HG03460 (cell line): ENCODE measurements around the gene BCL11A.

Experiments used
- ATAC-seq: cut with Tn5 transposase; IDR thresholded peaks from one replicate; pipeline ENCODE4 v1.9.1; 2021; ENCODE audit not compliant: unreplicated experiment

Gene BCL11A

DNA sequence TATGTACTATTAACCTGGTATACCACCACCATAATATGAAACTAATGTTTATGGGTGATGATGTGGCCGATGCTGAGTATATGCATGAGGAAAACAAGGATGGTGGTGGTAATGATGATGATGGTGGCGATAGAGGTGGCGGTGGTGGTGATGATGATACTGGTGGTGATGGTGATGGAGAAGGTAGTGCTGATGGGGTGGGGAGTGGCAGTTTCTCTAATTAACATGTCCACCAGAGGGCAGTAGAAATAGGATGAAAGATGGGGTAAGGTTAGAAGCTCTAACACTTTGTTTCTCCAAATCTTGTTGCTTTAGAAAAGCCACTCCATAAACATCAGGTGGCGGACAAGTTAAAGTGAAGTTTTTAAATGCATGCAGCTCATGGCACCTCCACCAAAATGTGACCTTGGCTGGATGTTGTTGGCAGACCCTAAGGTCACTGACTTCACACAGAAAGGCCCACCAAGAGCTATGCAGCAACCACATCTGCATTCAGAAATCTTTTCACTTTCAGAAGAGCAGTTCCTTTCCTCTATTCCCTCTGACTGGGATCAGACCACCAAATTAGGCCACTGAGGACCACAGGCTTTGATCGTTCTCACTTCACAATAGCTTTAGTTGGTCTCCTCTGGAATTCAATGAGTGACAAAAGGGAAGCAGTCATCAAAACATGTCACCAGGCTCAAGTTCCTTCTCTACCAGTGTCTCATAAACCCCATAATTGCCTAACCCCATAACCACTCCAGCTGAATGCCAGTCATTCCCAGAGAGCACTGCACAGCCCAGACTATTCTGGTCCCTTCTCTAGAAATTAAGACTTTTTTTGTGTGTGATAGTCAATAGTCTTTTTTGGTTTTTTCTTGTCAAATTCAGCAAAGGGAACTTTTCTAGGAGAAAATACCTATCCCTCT, 7.5 kb upstream of the BCL11A start:
- ATAC-seq, result no peak

DNA sequence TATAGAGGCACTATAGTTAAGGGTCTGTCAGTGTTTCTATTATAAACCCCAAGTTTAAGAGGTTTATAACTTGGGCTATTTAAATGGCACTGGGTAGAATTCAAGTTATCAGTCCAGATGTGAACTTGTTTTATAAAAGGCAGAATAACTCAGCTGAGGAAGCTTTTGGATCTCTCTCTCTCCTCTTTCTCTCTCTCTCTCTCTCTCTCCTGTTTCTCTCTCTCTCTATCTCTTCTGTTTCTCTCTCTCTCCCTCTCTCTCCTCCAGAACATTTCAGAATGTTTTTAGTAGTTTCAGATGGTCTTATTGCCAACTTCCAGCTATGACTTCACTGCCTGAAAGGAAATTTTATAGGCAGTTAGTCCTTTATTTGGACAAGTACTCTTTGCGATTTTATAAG, 6.4 kb upstream of the BCL11A start:
- ATAC-seq, result no peak

DNA sequence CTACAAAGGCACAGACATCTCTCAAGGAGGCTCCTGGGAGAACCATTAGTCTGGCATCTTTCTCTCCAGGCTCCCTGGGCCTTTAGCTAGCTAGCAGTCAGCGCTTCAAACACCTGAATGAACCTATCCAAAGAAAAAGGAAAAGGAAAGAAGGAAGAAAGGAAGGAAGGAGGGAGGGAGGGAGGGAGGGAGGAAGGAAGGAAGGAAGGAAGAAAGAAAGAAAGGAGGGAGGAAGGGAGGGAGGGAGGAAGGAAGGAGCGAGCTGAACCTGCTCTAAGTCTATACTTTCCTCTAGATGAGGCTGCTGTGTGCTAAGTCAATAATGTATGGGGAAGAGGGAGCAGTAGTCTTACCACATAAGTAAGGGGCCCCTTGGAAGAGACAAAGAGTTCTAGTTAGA, 5.1 kb upstream of the BCL11A start:
- no peak for ATAC-seq

DNA sequence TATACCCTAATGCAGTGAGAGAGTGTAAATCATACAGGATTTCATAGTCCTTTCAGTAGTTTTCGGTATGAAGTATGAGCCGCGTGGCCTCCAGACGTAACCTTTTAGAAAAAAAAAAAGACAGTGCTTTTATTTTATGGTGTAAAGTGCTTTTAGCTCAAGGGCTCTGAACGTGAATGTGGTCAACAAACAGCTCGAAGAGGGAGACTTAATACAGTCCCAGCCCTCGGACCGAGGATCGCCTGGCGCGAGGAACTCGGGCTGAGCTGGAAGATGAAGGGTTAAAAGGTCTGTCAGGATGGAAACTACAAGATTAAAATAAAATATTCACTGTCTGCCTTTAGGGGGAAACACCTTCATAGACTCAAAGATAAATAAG, 4.0 kb upstream of the BCL11A start:
- ATAC-seq, result no peak

DNA sequence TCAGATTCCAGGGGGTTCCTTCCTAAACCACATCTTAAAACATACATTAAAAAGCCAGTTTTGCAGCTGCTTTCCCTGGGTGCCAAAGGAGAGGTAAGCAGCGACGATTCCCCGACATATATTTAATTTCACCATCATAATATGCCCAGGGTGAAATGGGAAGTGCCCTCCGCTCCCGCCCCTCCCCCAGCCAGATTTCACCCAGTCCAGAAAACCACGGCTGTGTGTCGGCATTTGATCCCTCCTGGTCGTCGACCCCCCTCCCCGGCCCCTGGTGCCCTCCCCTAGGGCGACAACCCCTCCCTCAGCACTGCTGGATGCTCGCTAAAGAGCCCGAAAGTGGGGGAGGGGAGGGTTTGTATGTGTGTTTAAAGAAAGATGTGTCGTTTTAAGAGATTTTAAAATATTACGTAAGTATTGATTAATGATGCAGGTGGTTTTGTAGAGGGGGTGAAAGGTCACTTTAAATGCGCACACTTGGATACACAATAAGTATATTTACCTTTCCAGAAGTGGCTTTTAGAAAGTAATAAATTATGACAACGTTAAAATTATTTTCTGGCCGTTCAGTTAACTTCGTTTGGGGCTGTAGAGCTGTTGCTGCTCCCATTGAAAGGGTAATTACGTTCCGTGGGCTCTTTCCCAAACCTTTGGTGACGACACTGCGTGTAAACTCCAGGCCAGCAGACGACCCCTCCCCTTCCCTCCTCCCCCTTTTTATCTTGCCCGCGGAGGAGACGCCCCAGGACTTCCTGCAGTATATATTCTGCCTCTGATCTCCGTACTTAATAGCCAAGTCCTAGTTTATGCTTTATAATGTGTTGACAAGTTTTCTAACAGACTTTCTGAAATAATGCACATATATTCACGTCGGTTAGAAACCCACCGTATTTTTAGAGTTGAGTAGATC, 3.4 kb upstream of the BCL11A start:
- no peak for ATAC-seq

DNA sequence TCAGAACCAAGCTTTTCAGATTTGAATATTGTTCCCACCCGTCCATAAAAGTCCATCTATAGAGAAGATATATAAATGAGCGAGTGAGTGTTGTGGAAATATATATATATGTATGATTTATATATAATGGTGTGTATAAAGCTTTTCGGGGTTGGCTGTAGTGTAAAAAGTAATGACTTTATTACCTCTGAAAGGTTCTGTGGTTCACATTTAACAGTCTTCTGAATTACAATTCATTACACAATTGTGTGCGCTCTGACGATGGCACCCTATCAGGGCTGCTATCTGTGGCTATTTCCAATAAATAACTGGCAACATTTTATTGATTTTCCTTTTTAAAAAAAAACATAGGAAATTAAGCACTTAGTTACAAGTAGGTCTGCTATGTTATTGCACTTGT, 2.7 kb upstream of the BCL11A start:
- ATAC-seq, result no peak

DNA sequence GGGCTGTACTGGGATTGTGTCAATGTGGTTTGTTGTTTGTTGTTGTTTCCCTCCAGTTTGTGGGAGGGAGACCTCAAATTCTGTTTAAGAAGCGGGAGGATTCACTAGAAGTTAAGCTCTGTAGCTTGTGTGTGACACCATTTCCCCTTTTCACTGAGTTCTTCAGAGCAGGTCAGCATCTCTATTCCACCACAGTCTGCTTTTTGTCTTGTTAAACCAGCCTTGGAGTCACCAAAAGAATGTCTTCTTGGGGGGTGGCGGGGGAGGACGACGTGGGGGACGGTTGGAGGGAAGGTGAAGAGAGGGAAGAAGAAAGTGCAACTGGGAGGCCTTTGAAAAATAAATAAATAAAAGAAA, 2.3 kb upstream of the BCL11A start:
- peak; percentile 7 for ATAC-seq

DNA sequence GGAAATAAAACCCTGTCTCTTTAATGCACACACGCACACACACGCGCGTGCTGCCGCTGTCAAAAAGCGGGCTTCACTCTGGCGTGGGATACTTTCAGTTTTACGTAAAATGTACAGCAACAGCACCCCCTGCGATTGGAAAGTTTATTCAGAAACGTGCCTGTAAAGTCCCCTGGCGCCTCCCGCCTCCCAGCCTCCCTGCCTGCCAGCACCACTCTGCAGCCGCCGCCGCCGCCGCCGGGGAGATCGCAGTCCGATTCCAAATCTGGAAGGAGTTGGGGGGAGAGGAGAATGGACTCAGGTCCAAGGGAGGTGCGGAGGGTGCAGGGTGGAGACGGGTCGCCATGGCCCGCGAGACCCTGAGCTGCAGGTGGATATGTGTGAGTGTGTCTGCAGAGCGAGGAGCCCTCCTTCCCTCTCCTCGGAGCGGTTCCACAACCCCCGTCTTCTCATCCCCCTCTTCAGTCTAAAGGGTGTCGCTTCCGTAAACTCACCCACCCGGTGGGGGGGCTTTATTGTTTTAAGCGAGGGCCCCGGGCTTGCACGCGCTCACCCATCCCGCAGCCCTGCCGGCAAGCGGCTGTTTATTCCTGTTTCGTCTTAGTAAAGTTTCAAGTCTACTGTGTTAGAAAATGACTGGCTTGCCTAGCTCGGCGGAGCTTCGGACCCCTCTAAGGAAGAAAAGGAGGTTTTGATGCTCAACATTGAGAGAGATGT, 1.8 kb upstream of the BCL11A start:
- peak; percentile 35 for ATAC-seq

DNA sequence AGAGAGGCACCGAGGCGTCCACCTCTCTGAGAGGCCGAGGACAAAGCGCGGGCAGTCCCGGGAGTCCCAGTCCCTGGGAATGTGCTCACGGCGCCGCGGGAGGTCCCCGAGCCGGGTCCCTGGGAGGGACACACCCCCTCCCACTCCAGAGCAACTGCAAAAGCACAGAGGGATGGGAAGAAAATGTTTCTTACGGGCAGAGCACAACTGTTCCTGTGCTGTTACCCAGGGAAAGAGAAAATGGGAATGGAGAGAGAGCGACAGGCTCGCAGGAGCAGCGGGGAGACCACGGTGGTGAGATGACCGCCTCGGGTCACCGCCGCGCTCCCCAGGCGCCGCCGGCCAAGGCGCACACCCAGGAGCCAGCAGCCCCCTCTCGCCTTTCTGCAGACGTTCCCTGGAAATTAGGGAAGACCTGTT, 1.2 kb upstream of the BCL11A start:
- ATAC-seq, result peak; percentile 1

DNA sequence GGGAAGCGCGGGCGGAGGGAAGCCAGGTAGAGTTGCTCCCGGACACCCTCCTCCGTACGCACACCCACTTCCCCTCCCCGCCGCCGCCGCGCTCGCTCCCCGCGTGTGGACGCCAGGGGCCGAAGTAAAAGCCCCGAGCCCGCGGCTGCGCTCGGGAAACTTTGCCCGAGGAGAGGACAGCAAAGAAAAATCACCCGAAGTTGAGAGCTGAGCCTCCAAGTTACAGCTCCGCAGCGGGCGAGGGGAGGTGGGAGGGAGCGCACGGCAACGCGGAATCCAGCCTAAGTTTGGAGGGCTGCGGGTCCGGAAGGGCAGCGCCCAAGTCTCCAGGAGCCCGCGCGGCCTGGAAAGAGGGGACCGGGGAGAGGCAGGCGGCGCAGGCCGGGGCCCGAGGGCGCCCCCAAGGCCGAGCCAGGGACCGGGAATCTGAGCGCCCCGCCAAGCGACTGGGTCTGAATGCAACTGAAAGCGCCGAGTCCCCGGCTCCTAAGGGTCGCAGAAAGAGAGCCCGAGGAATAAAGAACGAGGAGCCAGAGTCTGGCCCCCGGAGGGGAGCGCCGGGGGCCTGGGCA, 706 bp upstream of the BCL11A start:
- no peak for ATAC-seq

DNA sequence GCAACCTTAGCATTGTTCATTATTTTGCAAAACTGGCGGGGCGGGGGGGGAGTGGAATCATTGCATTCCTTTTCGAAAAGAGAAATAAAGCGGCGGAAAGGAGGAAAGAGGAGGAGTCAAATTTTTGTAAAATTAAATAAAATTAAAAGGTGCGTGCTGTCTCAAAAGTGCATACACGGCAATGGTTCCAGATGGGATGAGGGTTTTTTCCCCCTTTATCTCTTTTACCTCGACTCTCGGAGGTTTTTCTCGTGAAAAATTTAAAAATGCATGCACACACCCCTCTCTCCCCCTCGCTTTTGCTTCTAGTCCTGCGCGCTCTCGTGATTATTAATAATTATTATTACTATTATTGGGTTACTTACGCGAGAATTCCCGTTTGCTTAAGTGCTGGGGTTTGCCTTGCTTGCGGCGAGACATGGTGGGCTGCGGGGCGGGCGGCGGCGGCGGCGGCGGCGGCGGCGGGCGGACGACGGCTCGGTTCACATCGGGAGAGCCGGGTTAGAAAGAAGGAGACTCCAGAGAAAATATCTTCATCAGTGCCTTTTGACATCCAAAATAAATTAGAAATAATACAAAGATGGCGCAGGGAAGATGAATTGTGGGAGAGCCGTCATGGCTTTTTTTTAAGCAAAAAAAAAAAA, 481 bp downstream of the BCL11A start:
- no peak for ATAC-seq

DNA sequence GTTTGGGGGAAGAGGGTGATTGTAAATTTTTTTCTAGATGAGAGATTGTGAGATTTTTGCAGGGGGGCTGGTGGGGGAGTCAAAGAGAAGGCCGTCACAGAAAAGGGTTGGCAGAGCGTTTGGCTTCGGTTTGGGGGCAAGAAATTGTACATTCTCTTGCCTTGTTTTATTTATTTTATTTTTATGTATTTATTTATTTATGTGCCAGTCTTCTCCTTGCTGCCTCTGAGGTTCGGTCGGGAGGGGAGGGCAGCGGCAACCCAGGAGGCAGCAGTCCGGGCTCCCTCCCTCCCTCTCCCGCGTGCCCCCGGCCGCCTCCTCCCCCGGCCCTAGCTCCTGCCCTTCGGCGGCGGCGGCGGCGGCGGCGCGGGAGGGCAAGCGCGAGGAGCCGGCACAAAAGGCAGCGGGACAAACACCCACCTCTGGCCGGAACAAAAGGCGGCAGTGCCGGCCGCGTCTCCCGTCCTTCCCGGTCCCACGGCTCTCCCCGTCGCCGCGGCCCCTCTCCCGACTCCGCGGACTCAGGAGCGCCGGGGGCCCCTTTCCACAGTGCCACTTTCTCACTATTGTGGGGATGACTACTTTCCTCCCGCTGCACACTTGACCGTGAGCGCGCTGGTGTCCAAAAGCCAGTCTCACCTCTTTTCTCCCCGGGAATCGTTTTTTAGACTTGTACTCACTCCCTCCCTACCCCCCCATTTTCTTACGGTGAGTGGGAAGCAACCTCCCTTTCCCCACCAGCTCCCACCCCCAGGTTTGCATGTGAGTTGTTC, 1.2 kb downstream of the BCL11A start:
- ATAC-seq, result no peak

DNA sequence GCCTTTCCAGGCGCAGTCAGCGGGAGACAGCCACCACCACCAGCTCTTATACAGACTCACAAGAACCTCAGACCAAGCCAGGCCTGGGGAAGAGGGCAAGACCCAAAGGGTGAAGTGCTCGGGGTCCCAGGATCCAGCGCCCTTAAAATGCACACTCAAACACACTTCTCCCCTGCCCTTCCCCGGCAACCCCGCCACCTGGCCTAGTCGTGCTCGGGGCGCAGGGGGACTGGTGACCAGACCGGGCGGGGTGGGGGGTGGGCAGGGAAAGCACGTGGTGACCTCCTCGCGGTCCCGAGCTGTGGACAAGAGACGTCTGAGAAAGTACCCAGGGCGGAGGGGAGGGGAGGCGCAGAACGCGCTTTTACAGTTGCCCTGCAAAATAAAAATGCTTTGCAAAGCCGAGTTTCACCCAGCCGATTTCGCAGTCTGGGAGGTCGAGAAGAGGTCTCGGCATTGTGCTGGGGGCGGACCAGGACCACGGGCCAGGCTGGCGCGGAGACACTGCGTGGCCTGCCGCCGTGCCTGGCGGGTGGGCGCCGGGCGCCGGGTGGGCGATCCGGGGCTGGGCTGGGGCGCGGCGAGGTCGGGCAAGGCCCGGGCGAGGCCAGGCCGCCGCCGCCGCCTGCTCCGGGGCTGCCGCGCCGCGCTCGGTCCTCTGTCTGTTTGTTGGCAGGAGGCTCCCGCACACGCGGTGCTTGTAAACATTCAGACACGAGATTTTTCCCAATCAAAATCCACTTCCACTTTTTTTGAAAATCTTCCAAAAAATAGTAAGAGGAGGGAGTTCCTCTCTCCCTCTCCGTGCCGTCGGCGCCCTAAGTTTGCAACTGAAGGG, 2.0 kb downstream of the BCL11A start:
- ATAC-seq, result no peak

DNA sequence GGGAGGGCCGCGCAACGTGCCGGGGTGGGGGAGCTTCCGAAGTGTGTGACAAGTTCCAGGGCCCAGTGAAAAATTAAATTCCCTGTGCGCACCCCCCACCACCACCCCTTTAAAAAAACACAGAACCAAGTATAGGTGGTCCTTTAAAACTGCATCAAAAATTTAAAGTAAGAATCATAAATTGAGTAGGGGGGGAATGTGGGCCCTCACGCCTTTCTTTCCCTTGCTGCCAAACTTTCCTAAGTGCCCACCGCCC, 2.5 kb downstream of the BCL11A start:
- no peak for ATAC-seq

DNA sequence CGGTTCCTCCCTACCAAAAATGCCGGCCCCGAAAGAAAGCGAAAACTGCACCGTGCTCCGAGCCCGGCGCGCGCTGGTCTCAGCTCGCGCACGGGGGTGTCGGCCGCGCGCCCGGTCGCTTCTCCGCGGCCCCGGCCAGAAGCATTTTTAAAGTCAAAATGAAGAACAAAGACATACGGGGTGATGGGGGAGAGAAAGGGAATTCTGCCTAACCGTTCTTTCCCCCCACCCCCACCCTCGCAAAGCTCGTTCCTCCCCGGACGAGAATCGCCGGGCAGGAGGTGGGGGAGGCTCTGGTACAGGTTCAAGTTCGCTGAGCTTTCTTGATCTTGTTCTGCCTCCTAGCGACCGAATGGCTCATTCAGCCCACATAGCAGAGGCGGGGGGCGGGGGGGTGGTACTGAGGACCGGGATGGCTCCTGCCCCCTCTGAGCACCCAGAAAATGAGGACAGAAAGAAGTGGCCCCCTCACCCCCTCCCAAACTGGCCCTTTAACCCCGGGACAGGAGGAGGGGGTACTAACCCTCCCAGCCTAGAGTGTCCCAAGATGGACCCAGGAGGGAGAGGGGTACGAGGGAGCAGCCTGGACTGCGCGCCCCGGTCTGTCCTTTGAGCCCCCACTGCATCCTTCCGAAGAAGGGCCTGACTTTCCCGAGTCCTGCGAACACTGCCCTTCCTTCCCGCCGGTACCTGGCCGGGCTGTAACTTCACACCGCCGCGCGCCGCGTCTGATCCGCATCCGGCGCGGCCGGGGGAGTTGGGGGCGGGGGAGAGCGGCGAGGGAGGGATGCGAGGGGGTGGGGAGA, 3.1 kb downstream of the BCL11A start:
- peak; percentile 50 for ATAC-seq

DNA sequence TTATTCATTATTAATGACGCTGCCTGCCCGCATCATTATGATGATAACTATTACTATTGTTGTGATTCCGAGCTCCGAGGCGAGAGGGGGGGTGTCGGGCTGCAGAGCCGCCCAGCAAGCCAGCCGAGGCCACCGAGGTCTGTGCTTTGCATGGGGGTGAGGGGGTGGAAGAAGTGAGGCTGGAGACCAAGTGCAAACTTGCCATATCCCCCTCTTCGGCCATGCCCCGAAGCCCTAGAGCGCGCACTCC, 3.6 kb downstream of the BCL11A start:
- no peak for ATAC-seq

DNA sequence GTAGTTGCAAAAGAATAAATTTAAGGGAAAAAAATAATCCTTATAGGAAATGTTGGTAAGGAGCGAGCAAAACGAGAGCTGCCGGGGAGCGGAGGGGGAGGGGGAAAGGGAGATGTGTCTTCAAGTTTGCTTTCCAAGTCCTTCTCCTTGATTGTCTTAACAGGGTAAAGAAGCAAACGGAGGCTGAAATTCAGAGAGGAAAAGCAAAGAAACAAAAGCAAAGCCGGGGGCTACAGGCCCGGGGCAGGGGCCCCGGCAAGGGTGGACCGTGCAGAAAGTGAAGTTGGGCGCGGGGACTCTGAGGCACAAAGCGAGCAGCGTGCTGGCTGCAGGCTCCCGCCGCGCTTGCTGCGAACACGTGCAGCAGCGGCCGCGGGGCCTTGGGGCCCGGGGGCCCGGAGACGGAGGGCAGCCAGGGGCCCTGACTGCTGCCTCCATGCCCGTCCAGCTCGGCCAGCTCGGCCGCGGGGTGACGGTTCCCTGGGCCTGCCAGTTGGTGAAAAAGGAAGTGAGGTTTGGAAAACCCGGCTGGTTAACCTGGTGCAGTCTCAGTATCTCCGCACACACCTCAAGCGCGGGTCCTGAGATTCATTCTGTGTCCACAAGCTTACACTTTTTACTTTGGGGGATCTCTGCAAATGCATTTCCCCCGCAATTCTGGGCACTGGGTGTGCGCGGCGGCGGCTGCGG, 4.1 kb downstream of the BCL11A start:
- ATAC-seq, result no peak

DNA sequence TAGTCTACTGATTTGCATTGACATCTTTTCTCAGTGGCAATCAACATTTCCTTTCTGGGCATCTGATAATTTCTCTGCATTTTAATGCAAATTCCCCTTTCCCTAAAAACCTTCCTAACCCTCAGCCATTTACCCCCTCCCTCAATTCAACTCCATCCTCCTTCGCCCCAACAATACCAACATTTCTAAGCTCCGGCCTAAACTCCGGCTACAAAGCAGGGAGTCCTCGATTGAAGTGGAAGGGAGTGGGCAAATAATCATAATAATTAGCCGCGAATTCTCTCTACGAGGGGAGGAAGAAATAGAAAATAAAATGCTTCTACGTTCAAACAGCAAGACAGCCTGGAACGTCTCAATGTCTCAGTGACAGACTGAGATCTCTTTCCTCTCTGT, 4.6 kb downstream of the BCL11A start:
- no peak for ATAC-seq
